GM19438 (cell line): ENCODE data around the gene SLC29A3.

Source experiments
- ATAC-seq: cut with Tn5 transposase; IDR thresholded peaks from one replicate; pipeline ENCODE4 v1.9.1; 2021; ENCODE audit warnings: low read depth; ENCODE audit not compliant: unreplicated experiment

SLC29A3 gene

GRCh38 chr10:71389768-71390460, 70.9 kb downstream of the SLC29A3 start:
- ATAC-seq = no peak

GRCh38 chr10:71390461-71390835, 71.4 kb downstream of the SLC29A3 start:
- no peak for ATAC-seq

- no peak for ATAC-seq
Measured at GRCh38 chr10:71390921-71391690, 72.0 kb downstream of the SLC29A3 start.

- no peak for ATAC-seq
Measured at GRCh38 chr10:71391701-71392100, 72.6 kb downstream of the SLC29A3 start.

GRCh38 chr10:71392292-71392691, 73.2 kb downstream of the SLC29A3 start:
- ATAC-seq = no peak

GRCh38 chr10:71392791-71393781, 74.0 kb downstream of the SLC29A3 start:
- no peak for ATAC-seq

- ATAC-seq = no peak
Measured at GRCh38 chr10:71393841-71394475, 74.9 kb downstream of the SLC29A3 start.

GRCh38 chr10:71394926-71395562, 76.0 kb downstream of the SLC29A3 start:
- no peak for ATAC-seq

GRCh38 chr10:71395621-71396020, 76.6 kb downstream of the SLC29A3 start:
- no peak for ATAC-seq

- ATAC-seq = no peak
Measured at GRCh38 chr10:71396084-71396710, 77.1 kb downstream of the SLC29A3 start.

- ATAC-seq = no peak
Measured at GRCh38 chr10:71396711-71397295, 77.7 kb downstream of the SLC29A3 start, which contains the start of gene CDH23. CDH23 (plus strand) TSS chr10:71396920; CDS start chr10:71439832, 42,912 bp downstream.

- no peak for ATAC-seq
Measured at GRCh38 chr10:71397296-71398212, 78.5 kb downstream of the SLC29A3 start.

GRCh38 chr10:71398976-71399375, 79.9 kb downstream of the SLC29A3 start:
- no peak for ATAC-seq

- ATAC-seq = no peak
Measured at GRCh38 chr10:71399946-71400345, 80.9 kb downstream of the SLC29A3 start.

GRCh38 chr10:71401056-71401455, 82.0 kb downstream of the SLC29A3 start:
- no peak for ATAC-seq

- no peak for ATAC-seq
Measured at GRCh38 chr10:71402005-71402404, 82.9 kb downstream of the SLC29A3 start.

GRCh38 chr10:71404503-71405295, 85.6 kb downstream of the SLC29A3 start:
- ATAC-seq = no peak
